ENCODE results near the gene PPP2R3A.

The PPP2R3A gene

GRCh38 chr3:135982404-135982761, 16.9 kb downstream of the PPP2R3A start:
- no peaks in the 10 kb centered on the region for H3K4me1 ChIP-seq (ENCODE audit: insufficient read depth, low read length, severe bottlenecking)
- H3K79me2 ChIP-seq (ENCODE audit: insufficient read depth, low read length) = no peaks in the 10 kb centered on the region
- no peaks in the 10 kb centered on the region for H3K9me3 ChIP-seq (ENCODE audit: low read length)
- TF ChIP-seq EZH2 (IDR thresholded peaks at IDR 0.05; ENCODE audit: borderline replicate concordance, low read length) (no peak), CTCF (IDR thresholded peaks at IDR 0.05; ENCODE audit: low read length) (no peak)
- H3K36me3 ChIP-seq (ENCODE audit: insufficient read depth, low read length) = no peaks in the 10 kb centered on the region
- H3K9me2 ChIP-seq (ENCODE audit: low read depth, low read length) = no peaks in the 10 kb centered on the region
- H3F3A ChIP-seq (ENCODE audit: insufficient read depth, low read length) = no peaks in the 10 kb centered on the region
- no peaks in the 10 kb centered on the region for H3K27me3 ChIP-seq (ENCODE audit: insufficient read depth, low read length)
- no peaks in the 10 kb centered on the region for H4K20me1 ChIP-seq (ENCODE audit: insufficient read depth, low read length)
- no peak overlapping the region for H3K27ac ChIP-seq (ENCODE audit: low read depth, low read length, poor library complexity, severe bottlenecking)
- no peak overlapping the region for H3K4me2 ChIP-seq (ENCODE audit: low read length)
- H2AFZ ChIP-seq (ENCODE audit: low read length) = no peak overlapping the region
- H3K9ac ChIP-seq (ENCODE audit: low read length) = no peak overlapping the region
- no peak overlapping the region for H3K4me3 ChIP-seq (ENCODE audit: low read depth, low read length, poor library complexity, severe bottlenecking)

DNA sequence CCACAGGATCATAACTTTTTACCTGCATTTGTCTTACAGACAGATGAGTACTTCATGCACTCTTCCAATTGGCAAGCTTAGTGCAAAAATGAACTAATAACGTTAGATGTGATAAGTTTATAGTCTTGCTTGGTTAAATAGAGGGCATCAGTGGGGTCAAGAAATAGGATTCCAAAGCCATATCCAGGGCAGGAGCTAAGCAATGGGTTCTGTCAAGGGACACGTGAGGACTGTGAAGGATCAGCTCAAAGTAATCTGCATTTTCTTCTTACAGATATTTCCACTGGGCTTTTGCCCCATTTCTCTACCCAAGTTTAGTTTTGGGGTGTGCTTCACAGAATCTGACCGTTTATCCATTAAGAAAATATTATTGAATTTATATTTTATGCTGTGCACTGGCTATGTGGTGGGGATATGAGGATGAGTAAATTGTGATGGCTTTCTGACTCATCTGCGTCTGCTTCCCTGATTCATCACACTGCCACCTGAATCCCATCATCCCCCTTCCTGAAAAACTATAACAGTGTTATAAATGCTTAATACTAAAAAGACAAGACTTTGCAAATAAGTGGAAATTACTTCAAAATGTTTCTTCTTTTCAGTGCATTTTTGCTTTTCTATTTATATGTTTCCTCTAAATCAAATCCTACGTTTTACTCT, 17.5 kb downstream of the PPP2R3A start:
- no peak overlapping the region for H3K9ac ChIP-seq (ENCODE audit: low read length)
- TF ChIP-seq CTCF (IDR thresholded peaks at IDR 0.05; ENCODE audit: low read length) = no peak
- TF ChIP-seq EZH2 (IDR thresholded peaks at IDR 0.05; ENCODE audit: borderline replicate concordance, low read length) = no peak
- H3K27me3 ChIP-seq (ENCODE audit: insufficient read depth, low read length) = no peaks in the 10 kb centered on the region
- H3K9me3 ChIP-seq (ENCODE audit: low read length) = no peaks in the 10 kb centered on the region
- no peak overlapping the region for H2AFZ ChIP-seq (ENCODE audit: low read length)
- no peaks in the 10 kb centered on the region for H3K36me3 ChIP-seq (ENCODE audit: insufficient read depth, low read length)
- H4K20me1 ChIP-seq (ENCODE audit: insufficient read depth, low read length) = no peaks in the 10 kb centered on the region
- no peaks in the 10 kb centered on the region for H3F3A ChIP-seq (ENCODE audit: insufficient read depth, low read length)
- no peak overlapping the region for H3K4me2 ChIP-seq (ENCODE audit: low read length)
- no peak overlapping the region for H3K4me3 ChIP-seq (ENCODE audit: low read depth, low read length, poor library complexity, severe bottlenecking)
- no peak overlapping the region for H3K27ac ChIP-seq (ENCODE audit: low read depth, low read length, poor library complexity, severe bottlenecking)
- H3K4me1 ChIP-seq (ENCODE audit: insufficient read depth, low read length, severe bottlenecking) = no peaks in the 10 kb centered on the region
- H3K9me2 ChIP-seq (ENCODE audit: low read depth, low read length) = no peaks in the 10 kb centered on the region
- no peaks in the 10 kb centered on the region for H3K79me2 ChIP-seq (ENCODE audit: insufficient read depth, low read length)

DNA sequence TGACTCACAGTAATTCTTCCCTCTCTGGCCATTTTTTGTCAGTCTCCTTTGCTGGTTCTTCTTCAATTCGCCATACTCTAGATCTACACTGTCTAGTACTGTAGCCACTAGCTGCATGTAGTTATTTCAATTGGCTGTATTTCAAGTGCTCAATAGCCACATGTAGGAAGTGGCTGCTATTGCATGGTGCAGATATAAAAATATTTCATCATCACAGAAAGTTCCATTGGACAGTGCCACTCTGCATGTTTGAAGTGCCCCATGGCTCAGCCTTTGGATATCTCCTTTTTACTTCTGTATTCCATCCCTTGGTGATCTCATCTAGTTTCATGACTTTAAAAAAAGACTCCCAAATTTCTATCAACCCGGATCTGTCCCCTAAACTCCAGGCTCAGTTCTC, 22.1 kb downstream of the PPP2R3A start:
- H2AFZ ChIP-seq (ENCODE audit: low read length) = no peak overlapping the region
- H3K27me3 ChIP-seq (ENCODE audit: insufficient read depth, low read length) = no peaks in the 10 kb centered on the region
- no peaks in the 10 kb centered on the region for H3K36me3 ChIP-seq (ENCODE audit: insufficient read depth, low read length)
- H3K4me3 ChIP-seq (ENCODE audit: low read depth, low read length, poor library complexity, severe bottlenecking) = no peak overlapping the region
- H3K79me2 ChIP-seq (ENCODE audit: insufficient read depth, low read length) = no peaks in the 10 kb centered on the region
- no peaks in the 10 kb centered on the region for H3K9me2 ChIP-seq (ENCODE audit: low read depth, low read length)
- no peaks in the 10 kb centered on the region for H4K20me1 ChIP-seq (ENCODE audit: insufficient read depth, low read length)
- H3F3A ChIP-seq (ENCODE audit: insufficient read depth, low read length) = no peaks in the 10 kb centered on the region
- no peaks in the 10 kb centered on the region for H3K9me3 ChIP-seq (ENCODE audit: low read length)
- H3K27ac ChIP-seq (ENCODE audit: low read depth, low read length, poor library complexity, severe bottlenecking) = no peak overlapping the region
- no peaks in the 10 kb centered on the region for H3K4me1 ChIP-seq (ENCODE audit: insufficient read depth, low read length, severe bottlenecking)
- no peak overlapping the region for H3K9ac ChIP-seq (ENCODE audit: low read length)
- H3K4me2 ChIP-seq (ENCODE audit: low read length) = no peak overlapping the region
- no peak for TF ChIP-seq CTCF (IDR thresholded peaks at IDR 0.05; ENCODE audit: low read length)
- TF ChIP-seq EZH2 (IDR thresholded peaks at IDR 0.05; ENCODE audit: borderline replicate concordance, low read length) = no peak
